ENCODE results near the gene LRRC57. TPM values are rescaled to one million over a fixed set of nuclear protein-coding genes. Genes with fewer than 3 reads are reported as not detected.
A peak's percentile ranks its signal among the peaks of the same experiment; 100 is the strongest.

Gene LRRC57
- 10 to 100 TPM; 21.2 to 23.5 TPM for total RNA-seq

DNA sequence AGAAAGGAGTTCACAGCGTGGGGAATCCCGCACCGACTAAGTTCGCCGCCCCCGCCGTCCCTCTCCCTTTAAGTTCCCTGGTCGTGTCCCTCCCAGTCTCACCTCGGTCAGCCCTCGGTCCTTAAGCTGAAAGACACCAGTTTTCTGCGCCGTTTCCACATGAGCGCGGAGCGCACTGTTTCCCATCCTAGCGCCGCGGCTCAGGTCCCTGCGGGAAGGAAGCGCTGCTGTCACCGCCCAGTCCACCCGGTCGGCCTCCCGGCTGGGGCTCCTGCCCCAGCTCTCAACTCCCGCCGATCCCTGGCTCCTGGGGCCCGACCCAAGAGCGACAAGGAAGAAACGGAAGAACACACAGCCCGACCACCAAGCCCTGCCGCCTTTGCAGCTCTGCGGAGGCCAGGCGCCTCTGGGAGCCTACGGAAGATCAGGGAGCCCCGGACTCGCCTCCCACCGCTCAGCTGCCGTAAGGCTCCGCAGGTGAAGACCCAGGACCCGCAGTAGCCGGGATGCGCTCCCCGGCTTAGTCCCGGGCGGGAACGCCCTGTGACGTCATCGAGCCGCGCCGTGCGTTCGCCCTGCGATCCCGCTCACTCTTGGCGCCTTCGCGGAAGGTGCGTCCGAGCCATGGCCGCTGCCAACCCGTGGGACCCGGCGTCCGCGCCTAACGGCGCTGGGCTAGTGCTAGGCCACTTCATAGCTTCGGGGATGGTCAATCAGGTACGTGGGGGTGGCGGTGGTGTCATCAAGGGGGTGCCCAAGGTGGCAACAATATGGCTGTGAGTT is at the start of gene LRRC57, which contains the start of gene HAUS2:
Gene LRRC57 (minus strand): TSS at position 545 of the 783 bp plus-strand sequence. CDS start 359 bp downstream, at position 186.
Gene HAUS2 (plus strand): TSS at position 590 of the 783 bp plus-strand sequence. CDS start 35 bp downstream, at position 625.
- peaks cover 60% of the 10 kb centered on the region for H3K4me1 Mint-ChIP-seq

DNA sequence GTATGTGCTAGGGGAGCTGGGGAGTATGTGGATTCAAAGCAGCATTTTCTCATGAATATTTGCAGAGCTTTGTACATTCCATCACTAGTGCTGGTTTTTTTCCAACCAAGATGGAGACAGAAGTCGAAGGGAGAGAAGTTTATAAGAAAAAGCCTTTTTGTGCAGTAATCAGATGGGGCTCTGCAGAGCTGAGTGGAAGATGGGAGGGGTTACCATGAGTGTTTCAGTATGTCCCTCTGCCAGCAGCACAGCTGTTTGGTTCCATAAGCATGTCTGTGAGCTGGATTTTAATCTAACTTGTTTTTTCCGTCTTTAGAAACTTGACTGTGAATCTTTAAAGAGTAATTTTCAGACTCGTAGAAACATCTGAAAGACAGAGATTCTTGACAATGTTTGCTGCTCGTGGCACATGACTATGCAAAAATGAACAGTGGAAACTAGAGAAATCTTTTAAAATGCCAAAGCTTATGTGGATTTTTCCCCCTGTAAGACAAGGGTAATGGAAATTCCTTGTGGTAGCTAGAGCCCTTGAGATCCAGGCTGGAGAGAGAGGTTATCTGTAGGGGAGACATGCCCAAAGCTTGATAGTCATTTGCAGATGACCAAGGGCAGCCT is 47.1 kb upstream of the LRRC57 start:
- H3K27me3 Mint-ChIP-seq, result no peaks in the 10 kb centered on the region
- peaks cover 9% of the 10 kb centered on the region for H3K36me3 Mint-ChIP-seq (ENCODE audit: low read depth)
- DNase-seq, result no peak
- no peak overlapping the region for H3K4me3 Mint-ChIP-seq
- no peak overlapping the region for H3K27ac Mint-ChIP-seq
- H3K4me1 Mint-ChIP-seq, result no peaks in the 10 kb centered on the region
- POLR2A ChIA-PET, result no interaction called here
- CTCF ChIA-PET, result interaction anchor here (1.3 kb wide), 1 partner anchor 14 kb away, joined by 4 read pairs; no protein-coding TSS in a partner anchor
- no peaks in the 10 kb centered on the region for H3K9me3 Mint-ChIP-seq

More for the DNA sequence above, at the start of gene LRRC57, which contains the start of gene HAUS2:
- peaks cover 50% of the 10 kb centered on the region for H3K36me3 Mint-ChIP-seq (ENCODE audit: low read depth)
- ChIA-PET POLR2A (interaction anchor here (0.8 to 4.1 kb wide), 21 partner anchors 9 to 579 kb away, joined by 3 to 44 read pairs (median 5); partner anchors contain the start of genes CDAN1, GANC, SNAP23 and STARD9), CTCF (interaction anchor here (0.9 to 3.6 kb wide), 7 partner anchors 13 to 57 kb away, joined by 3 to 13 read pairs (median 4); partner anchors contain the start of gene ZNF106)
- H3K4me3 Mint-ChIP-seq, result peak within 1 kb of the TSS; percentile 90
- H3K27me3 Mint-ChIP-seq, result no peaks in the 10 kb centered on the region
- no peaks in the 10 kb centered on the region for H3K9me3 Mint-ChIP-seq
- DNase-seq, result peak; percentile 89
- H3K27ac Mint-ChIP-seq, result peak within 1 kb of the TSS; percentile 87

DNA sequence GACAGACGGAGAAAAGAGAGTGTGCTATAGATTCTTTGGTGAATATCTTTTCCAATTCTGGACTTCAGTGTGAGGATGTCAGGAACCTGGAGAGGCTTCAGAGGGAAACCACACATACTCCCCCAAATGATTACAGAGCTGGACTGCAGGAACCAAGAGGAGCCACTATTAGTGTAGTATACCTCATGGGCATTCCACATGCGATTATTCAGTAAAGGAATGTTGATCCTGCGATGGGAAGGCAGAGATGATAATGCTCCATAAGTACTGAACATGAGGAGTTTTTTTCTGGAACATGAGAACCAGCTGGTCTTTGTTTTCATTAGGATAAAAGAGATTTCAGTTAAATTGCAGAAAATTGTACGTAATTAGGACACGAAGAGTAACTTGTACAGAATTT is 45.5 kb upstream of the LRRC57 start:
- ChIA-PET POLR2A (no interaction called here), CTCF (no interaction called here)
- DNase-seq, result no peak
- Mint-ChIP-seq H3K4me1 (no peaks in the 10 kb centered on the region), H3K36me3 (ENCODE audit: low read depth) (peaks cover 3% of the 10 kb centered on the region), H3K27ac (no peak overlapping the region), H3K27me3 (no peaks in the 10 kb centered on the region), H3K9me3 (no peaks in the 10 kb centered on the region), H3K4me3 (no peak overlapping the region)

DNA sequence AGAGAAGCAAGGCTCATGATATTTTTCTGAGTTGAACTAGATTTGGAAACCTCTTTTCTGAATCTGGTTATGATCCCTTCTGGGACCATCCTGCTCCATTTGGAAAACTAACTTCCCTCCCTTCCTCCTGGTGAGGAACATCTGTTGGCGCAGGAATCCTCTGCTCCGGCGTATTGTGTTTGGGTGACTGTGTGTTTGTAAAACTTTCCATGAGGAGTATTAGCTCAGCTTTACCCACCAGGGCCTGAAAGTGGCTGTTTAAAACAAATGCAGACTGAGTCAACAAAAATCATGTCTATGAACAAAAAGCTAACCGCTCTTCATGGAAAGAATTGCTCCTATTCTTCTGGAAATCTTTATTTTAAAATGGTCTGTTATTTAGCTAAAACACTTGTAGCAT is 44.5 kb upstream of the LRRC57 start:
- DNase-seq, result no peak
- POLR2A ChIA-PET, result interaction anchor here (0.7 kb wide), 1 partner anchor 16 kb away, joined by 3 read pairs; no protein-coding TSS in a partner anchor
- Mint-ChIP-seq H3K27ac (no peak overlapping the region), H3K9me3 (no peaks in the 10 kb centered on the region), H3K27me3 (no peaks in the 10 kb centered on the region), H3K36me3 (ENCODE audit: low read depth) (peaks cover 4% of the 10 kb centered on the region), H3K4me3 (no peak overlapping the region), H3K4me1 (no peaks in the 10 kb centered on the region)
- CTCF ChIA-PET, result interaction anchor here (0.8 to 1.7 kb wide), 2 partner anchors 23 to 140 kb away, joined by 3 to 4 read pairs; no protein-coding TSS in a partner anchor

DNA sequence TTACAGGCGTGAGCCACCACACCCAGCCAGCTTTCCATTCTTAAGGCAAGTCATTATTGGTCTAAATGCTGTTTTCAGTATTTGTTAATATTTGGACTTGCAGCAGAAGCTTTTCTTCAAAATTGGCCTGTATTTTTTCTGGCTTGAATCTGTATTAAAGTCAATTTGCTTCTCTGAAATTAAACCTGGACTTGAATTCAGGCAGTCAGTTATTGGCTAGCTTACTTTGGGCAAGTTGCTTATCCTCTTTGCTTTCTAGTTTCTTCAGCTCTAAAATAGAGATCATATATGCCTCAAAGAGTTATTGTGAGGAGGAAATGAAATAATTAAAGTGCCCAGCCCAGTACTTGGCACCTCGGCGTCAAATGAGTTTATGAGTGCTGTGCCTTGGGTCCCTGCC is 44.1 kb upstream of the LRRC57 start:
- peaks cover 5% of the 10 kb centered on the region for H3K36me3 Mint-ChIP-seq (ENCODE audit: low read depth)
- H3K27me3 Mint-ChIP-seq, result no peaks in the 10 kb centered on the region
- ChIA-PET POLR2A (interaction anchor here (1.8 kb wide), 1 partner anchor 16 kb away, joined by 7 read pairs; no protein-coding TSS in a partner anchor), CTCF (interaction anchor here (0.8 to 1.7 kb wide), 2 partner anchors 22 to 139 kb away, joined by 3 to 4 read pairs; no protein-coding TSS in a partner anchor)
- no peaks in the 10 kb centered on the region for H3K9me3 Mint-ChIP-seq
- H3K4me3 Mint-ChIP-seq, result no peak overlapping the region
- no peaks in the 10 kb centered on the region for H3K4me1 Mint-ChIP-seq
- DNase-seq, result no peak
- H3K27ac Mint-ChIP-seq, result no peak overlapping the region

DNA sequence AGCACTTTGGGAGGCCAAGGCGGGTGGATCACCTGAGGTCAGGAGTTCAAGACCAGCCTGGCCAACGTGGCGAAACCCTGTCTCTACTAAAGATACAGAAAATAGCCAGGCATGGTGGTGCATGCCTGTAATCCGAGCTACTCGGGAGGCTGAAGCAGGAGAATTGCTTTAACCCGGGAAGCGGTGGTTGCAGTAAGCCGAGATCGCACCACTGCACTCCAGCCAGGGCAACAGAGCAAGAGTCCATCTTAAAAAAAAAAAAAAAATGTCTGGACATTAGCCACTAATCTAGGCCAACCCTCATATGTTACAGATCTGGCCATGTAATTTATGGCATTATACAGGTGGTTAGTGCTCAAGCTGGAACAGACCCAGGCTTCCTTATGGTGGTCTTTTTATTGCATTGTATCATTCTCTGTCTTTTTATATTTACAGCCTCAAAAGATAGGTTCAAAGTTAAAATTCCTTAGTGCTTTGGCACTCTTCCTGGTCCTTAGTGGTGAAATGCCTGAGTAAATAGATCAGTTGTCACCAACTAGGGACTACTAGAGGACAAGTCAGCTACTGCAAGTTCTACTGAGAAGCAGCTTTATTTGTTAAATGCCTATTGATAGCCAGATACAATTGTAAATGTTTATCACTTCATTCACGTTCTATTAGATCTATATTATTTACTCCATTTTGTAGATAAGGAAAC is 42.8 kb upstream of the LRRC57 start:
- no peak for DNase-seq
- no peak overlapping the region for H3K27ac Mint-ChIP-seq
- peaks cover 5% of the 10 kb centered on the region for H3K36me3 Mint-ChIP-seq (ENCODE audit: low read depth)
- no peak overlapping the region for H3K4me3 Mint-ChIP-seq
- no peaks in the 10 kb centered on the region for H3K4me1 Mint-ChIP-seq
- POLR2A ChIA-PET, result interaction anchor here (1.0 to 1.8 kb wide), 2 partner anchors 17 to 44 kb away, joined by 3 to 7 read pairs; no protein-coding TSS in a partner anchor
- no peaks in the 10 kb centered on the region for H3K9me3 Mint-ChIP-seq
- CTCF ChIA-PET, result interaction anchor here (0.9 to 1.7 kb wide), 6 partner anchors 15 to 62 kb away, joined by 3 to 9 read pairs (median 4); partner anchors contain the start of gene STARD9
- H3K27me3 Mint-ChIP-seq, result no peaks in the 10 kb centered on the region

DNA sequence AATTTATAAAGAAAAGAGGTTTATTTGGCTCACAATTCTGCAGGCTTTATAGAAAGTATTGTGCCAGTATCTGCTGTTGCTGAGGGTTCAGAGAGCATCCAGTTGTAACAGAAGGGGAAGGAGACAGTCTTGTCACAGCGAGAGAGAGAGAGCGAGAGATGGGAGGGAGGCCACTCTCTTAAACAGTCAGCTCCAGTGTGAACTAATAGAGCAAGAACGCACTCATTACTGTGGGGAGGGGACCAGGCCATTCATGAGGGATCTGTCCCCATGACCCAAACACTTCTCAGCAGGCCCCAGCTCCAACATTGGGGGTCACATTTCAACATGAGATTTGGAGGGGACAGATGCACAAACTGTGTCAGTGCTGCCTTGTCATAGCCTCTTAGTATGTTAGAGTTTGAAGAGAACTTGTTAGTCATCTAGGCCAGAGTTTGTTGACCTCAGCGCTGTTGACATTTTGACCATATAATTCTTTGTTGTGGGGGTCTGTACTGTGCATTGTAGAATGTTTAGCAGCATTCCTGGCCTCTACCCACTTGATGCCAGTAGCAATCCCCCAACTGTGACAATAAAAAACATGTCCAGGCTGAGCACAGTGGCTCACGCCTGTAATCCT is 42.1 kb upstream of the LRRC57 start:
- Mint-ChIP-seq H3K9me3 (no peaks in the 10 kb centered on the region), H3K4me3 (no peak overlapping the region), H3K36me3 (ENCODE audit: low read depth) (peaks cover 5% of the 10 kb centered on the region), H3K4me1 (no peaks in the 10 kb centered on the region), H3K27me3 (no peaks in the 10 kb centered on the region), H3K27ac (no peak overlapping the region)
- CTCF ChIA-PET, result interaction anchor here (1.2 to 1.4 kb wide), 2 partner anchors 16 to 63 kb away, joined by 3 to 9 read pairs; no protein-coding TSS in a partner anchor
- no peak for DNase-seq
- POLR2A ChIA-PET, result no interaction called here

DNA sequence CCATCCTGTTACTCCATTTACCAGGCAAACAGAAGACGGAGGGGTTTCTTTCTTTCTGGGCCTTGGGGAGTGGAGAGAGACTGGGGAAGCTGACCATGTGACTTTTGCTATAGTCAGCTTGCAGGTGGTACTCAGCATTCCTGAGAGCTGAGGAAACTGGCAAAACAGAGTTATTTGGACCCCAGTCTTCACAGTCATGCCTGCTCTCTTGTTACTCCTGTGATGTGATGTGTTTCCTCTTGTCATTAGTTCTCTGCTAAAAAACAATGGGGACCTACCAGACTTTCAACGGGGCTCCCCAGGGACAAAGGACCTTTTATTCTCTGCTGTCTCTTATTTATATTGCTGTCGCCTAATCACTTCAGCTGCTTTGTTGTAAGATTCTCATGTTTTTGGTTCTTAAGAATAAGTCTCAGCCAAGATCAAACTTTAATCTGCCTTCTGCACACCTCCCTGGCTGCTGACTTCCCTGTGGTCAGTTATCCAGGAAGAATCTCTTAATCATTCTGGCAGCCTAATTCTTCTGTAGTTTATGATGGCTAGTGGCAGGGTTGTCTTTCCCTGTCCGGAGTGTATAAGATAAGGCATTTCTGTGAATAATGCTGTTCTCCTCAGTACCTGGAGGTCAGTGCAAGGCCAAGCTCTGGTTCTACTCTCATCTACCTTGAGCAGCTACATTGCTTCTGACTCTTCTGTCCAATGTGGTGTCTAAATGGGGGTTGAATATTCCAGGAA is 35.6 kb upstream of the LRRC57 start:
- ChIA-PET CTCF (interaction anchor here (1.2 to 1.7 kb wide), 3 partner anchors 23 to 67 kb away, joined by 3 to 7 read pairs (median 4); no protein-coding TSS in a partner anchor), POLR2A (interaction anchor here (0.9 to 1.5 kb wide), 2 partner anchors 22 to 94 kb away, joined by 3 to 4 read pairs; partner anchors contain the start of gene ZNF106)
- Mint-ChIP-seq H3K27ac (no peak overlapping the region), H3K9me3 (no peaks in the 10 kb centered on the region), H3K36me3 (ENCODE audit: low read depth) (peaks cover 5% of the 10 kb centered on the region), H3K4me3 (no peak overlapping the region), H3K4me1 (peaks cover 24% of the 10 kb centered on the region), H3K27me3 (peaks cover 11% of the 10 kb centered on the region)
- no peak for DNase-seq

DNA sequence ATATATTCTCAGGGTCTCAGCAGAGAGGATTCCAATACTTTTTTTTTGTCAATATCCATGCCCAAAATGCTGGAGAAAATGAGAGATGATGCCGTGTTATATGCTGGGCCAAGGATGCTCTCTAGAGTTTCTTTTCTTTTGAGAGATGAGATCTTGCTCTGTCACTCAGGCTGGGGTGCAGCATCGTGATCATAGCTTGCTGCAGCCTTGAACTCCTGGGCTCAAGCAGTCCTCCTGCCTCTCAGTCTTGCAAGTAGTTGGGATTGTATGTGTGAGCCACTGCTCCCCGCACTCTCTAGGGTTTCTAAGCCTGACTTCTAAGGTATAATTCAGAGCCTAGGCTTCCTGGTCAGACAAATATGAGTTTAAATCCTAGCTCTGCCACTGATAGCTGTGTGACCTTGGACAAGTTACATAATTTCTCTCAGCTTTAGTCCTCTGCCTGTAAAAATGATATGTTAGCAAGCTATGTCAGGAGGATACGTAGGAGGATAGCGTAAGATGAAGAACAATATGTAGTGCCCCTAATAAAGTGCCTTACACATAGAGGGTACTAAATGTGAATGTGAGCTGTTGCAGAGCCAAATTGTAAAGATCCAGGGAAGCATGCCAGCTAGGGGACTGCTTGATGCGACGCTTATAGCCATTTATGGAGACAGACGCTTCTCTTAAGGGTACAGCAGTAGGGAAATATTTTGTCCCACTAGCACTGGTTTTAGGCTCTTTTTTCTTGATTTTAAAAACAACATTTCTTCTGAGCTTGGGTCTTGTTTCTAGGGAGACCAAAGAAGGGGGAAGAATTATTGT is 34.2 kb upstream of the LRRC57 start:
- peaks cover 17% of the 10 kb centered on the region for H3K27me3 Mint-ChIP-seq
- CTCF ChIA-PET, result interaction anchor here (0.5 to 2.0 kb wide), 5 partner anchors 18 to 888 kb away, joined by 3 to 13 read pairs (median 4); partner anchors contain the start of genes HAUS2 and LRRC57
- POLR2A ChIA-PET, result interaction anchor here (0.9 to 4.3 kb wide), 5 partner anchors 23 to 92 kb away, joined by 3 to 44 read pairs (median 11); partner anchors contain the start of genes HAUS2, LRRC57 and ZNF106
- H3K4me1 Mint-ChIP-seq, result peaks cover 27% of the 10 kb centered on the region
- H3K9me3 Mint-ChIP-seq, result no peaks in the 10 kb centered on the region
- no peak overlapping the region for H3K4me3 Mint-ChIP-seq
- peaks cover 4% of the 10 kb centered on the region for H3K36me3 Mint-ChIP-seq (ENCODE audit: low read depth)
- H3K27ac Mint-ChIP-seq, result no peak overlapping the region
- no peak for DNase-seq

DNA sequence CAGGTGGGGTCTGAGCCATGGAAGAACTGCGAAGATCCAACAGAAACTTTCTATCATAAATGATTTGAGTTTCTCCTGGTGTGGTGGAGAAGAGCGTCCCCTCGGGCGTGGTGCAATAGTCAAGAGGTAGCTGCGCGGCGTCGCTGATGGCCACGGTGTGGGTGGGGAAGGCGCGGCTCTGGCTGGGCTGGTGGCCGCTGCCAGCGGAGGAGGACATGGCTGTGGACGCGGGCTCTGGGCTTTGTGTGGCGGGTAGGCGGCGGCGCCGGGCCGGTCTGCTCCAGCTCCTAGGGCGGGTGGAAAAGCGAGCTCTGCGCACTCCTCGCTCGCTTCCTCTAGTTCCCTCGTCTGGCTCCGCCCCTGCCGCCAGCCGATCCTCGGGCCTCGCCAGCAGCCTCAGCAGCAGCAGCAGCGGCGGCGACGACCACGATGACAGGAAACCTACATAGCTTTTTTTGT is 32.7 kb upstream of the LRRC57 start:
- peaks cover 38% of the 10 kb centered on the region for H3K4me1 Mint-ChIP-seq
- POLR2A ChIA-PET, result interaction anchor here (0.6 to 4.3 kb wide), 7 partner anchors 24 to 151 kb away, joined by 3 to 44 read pairs (median 6); partner anchors contain the start of genes HAUS2, LRRC57 and ZNF106
- H3K27me3 Mint-ChIP-seq, result peaks cover 26% of the 10 kb centered on the region
- no peaks in the 10 kb centered on the region for H3K9me3 Mint-ChIP-seq
- H3K36me3 Mint-ChIP-seq (ENCODE audit: low read depth), result peaks cover 4% of the 10 kb centered on the region
- CTCF ChIA-PET, result interaction anchor here (0.6 to 2.0 kb wide), 12 partner anchors 14 to 447 kb away, joined by 3 to 13 read pairs (median 4); partner anchors contain the start of genes HAUS2, LRRC57 and SNAP23
- DNase-seq, result peak; percentile 86
- peak overlapping the region; percentile 52 for H3K27ac Mint-ChIP-seq
- H3K4me3 Mint-ChIP-seq, result peak overlapping the region; percentile 76
